Eye (tissue), 1 donor: ENCODE data around the gene PLP1.
"Not testable (repeated sequence)": the region's sequence is repeated elsewhere in the genome, so short reads cannot be mapped to it uniquely, and the experiment has no call there.

Source experiments
- DNase-seq: peaks from one replicate; pipeline ENCODE4 v3.0.0-alpha.2; 2015

Gene PLP1, protein sequence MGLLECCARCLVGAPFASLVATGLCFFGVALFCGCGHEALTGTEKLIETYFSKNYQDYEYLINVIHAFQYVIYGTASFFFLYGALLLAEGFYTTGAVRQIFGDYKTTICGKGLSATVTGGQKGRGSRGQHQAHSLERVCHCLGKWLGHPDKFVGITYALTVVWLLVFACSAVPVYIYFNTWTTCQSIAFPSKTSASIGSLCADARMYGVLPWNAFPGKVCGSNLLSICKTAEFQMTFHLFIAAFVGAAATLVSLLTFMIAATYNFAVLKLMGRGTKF

DNA sequence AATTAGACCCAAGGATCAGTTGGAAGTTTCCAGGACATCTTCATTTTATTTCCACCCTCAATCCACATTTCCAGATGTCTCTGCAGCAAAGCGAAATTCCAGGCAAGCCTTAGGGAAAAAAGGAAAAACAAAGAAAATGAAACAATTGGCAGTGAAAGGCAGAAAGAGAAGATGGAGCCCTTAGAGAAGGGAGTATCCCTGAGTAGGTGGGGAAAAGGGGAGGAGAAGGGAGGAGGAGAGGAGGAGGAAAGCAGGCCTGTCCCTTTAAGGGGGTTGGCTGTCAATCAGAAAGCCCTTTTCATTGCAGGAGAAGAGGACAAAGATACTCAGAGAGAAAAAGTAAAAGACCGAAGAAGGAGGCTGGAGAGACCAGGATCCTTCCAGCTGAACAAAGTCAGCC lies at the start of gene PLP1:
PLP1 (plus strand) TSS at position 295 of the 400 bp plus-strand sequence. CDS start 156 bp downstream, outside the sequence.
- DNase-seq, result no peak

DNA sequence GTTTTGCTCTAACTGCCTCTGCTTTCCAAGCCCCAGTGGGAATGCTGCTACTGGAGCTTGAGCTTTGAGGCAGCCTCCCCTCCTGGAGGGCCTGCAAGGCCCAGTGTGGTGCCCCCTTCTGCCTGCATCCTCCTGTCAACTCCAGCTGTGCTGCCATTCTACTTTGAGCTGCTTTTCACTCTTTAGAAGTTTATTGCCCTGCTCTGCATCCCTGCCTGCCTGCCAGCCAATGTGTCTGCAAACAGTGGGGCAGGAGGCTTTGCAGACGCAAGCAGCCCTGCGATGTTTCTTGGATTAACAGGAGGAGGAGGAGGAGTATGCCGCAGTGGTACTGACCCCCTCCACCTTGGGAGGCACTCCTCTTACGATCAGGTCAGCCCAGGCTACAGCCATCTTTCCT lies 49.5 kb upstream of the PLP1 start:
- DNase-seq, result no peak

DNA sequence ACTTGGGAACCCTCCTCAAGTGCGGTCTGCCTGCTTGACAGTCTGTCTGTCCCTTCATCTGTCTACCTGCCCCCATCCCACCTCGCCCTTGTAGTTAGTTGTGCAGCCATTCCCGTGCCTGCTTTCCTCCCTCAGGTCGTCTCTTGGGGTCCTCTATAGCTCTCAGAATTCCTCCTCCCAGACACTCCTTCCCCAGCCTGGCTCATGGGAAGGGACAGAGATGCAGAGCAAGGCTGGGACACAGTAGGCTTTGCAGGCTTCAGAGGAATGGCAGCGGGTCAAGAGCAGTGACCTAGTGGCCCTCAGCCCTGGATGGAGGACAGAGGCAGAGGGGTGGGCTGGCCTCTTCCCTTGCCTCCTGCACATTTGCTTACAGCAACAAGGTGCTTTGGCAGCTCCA lies 47.6 kb upstream of the PLP1 start:
- no peak for DNase-seq

DNA sequence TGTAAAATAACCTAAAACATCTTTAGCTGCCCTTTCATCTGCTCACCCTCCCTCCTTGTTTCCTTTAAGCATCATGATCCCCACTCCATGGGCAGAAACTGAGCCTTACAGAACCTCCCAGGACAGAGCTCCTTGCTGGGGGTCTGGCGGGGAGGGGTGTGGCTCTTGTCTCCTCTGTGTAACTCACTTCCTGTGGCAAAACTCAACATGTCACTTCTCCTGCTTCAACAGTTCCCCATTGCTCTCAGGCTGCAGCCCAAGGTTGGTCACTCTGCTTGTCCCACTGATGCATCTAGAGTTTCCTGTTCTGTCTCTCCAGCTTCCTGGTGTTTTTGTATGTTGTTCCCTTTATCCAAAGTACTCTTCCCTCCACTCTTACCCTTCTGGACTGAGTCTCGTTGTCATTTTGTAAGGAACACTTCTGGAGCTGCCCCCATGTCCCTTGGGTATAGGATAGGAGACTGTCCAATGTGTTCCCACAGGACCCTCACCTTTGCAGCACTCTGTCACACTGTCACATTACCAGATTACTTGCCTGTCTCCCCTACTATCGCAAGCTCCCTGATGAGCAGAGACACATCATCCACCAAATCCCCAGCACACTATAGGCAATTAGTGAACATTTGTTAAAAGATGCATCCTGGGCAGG lies 46.4 kb upstream of the PLP1 start:
- DNase-seq, result no peak

DNA sequence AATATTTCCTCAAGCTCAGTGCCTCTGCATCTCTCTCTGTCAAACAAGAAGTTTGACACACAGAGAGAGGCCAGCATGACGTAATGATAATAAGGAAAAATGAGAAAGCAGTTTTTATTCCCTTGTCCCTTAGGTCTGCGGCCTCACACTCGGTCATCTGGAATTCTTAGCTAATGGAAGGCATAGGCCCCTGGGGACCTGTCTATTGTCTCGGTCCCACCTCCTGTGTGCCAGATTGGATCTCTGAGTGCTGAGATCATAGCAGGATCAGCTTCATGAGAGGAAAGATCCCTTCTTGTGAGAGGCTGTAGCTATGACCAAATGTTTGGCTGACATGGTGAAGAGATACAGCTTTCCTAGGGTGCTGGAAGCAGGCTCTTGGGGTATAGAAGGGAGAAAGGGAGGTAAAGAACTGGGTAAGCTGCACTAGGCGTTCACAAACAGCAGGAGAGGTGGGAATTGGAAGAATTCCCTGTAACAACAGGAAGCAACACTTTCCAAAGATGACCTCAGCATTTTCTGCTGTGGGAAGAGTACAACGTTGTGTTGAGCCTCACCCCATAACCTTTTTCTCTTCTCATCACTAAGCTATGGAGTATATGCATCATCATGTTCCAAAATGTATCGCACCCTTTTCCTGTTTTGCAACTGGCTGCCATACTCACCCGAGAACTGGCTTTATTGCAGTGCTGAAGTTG lies 45.7 kb upstream of the PLP1 start:
- peak; percentile 73 for DNase-seq

DNA sequence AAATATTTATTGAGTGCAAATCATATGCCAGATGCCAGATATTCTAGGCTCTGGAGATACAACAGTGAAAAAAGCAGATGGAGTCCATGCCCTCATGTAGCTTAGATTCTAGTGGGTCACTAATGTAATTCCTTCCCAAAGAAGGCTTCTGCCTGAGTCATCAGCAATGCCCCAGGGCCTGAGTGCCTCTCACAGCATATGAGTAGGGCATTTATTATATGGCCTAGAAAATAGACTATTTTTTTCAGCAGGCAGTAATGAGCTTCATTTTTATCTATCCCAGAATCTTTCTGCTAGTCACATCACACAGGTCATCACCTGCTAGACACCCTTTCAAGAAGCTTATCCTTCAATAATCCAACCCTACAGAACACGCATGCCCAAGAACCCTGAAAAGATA lies 43.6 kb upstream of the PLP1 start:
- no peak for DNase-seq

DNA sequence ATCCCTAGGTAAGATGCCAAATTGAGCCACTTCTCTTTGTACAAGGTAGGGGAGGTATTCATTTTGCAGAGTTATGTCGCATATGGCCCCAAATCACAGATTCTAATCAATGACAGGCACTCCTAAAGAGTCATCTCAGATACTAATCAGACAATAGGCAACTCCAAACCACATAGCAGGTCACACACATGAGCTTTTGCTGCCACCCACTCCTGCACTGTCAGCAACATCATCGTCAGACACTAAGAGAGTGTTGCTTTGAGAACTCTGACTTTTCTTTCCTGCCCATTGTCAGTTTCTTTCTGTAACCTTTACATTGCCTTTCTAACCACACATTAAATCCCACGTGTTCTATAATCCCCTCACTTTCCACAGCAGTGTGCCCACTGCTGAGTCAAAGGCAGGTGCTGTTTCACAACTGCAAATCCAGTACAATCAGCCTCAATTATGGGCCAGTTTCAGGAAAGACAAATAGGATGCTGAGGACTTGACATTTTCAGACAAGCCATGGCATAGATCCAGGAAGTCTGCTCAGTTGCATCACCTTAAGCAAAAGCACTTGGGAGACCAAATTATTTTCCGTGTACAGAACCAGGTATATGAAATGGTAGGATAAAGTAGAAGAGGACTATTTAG lies 42.4 kb upstream of the PLP1 start:
- DNase-seq, result no peak

DNA sequence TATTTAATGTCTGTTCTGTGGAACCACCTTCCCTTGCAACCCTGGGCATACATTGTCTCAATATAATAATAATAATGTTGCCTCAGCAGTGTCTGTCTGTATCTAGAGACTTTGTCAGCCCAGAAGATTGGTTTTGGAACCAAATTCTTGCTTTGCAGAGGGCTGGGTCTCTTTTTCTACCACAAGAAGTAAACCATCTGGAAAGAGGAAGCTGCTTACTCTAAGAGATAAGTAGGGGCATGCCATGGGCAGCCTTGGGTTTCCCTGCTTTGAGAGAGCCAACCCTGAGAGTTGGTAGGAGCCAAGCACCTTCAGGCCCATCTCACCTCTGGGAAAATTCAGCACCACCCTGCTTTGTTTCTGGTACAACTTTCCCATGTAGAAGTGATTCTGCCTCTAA lies 38.9 kb upstream of the PLP1 start:
- DNase-seq, result no peak

DNA sequence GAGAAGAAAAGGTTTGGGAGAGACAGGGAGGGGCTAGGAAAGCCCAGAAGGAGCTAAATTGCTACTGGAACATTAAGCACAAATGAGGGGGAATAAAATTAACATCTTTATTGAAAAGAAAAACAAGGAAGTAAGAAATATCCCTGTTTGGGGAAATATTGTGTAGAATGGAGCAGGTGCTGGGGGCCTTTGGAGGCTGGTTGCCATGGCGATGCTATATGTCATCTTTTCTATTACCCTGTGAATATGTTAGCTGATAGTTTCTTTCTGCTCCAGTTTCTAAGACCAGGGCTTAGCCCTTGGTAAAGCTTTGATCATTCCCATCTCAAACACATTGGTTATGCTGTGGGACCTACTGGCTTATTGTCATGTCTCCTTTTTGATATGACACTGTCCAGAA lies 37.2 kb upstream of the PLP1 start:
- DNase-seq, result no peak

DNA sequence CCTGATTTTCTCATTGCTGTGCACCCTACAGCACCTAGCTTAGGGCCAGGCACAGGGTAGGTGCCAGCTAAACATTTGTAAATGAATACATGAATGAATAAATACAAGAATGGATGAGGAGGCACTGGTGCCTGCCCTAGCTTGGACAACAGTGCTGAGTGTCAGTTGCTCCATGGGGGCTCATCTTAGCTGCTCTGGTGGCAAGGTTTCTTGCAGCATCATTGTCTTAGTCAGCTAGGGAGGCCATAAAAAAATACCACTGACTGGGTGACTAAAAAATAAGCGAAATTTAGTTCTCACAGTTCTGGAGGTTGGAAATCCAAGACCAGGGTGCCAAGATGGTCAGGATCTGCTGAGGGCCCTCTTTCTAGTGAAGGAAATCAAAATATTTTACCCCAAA lies 34.8 kb upstream of the PLP1 start:
- no peak for DNase-seq

DNA sequence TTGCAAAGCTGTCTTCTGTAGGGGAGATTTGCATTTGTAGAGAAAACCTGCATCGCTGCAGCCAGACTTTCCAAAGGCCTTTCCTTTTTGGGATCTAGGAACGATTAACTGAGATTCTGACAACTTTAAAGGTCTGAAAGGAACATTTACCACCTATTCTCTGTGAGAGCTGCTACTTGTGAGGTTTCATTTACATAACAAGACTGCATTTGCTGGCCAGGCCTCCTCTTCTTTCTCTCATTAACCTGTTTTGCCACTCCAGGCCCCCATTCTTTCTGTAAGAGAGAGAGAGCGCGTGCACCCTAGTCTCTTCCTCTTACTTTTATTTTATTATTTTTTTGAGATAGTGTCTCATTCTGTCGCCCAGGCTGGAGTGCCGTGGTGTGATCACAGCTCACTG lies 34.3 kb upstream of the PLP1 start:
- DNase-seq, result no peak

DNA sequence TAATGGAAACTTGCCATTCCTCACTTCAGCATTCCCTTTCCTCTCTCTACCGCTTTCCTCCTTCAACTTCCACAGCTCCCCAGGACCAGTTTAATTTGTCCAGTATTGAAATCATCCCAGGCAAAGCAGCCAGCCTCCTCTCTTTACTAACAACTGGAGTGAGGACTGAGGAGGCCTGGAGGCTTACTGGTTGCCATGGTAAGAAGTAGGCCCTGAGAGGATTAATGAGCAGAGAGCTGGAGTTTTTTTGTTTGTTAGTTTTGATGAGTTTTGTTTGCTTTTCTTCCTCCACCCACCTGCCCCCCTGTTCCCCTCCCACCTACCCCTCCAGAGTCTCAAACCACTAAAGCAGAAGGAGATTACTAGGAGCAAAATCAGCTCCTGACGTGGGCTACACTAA lies 29.5 kb upstream of the PLP1 start:
- no peak for DNase-seq

DNA sequence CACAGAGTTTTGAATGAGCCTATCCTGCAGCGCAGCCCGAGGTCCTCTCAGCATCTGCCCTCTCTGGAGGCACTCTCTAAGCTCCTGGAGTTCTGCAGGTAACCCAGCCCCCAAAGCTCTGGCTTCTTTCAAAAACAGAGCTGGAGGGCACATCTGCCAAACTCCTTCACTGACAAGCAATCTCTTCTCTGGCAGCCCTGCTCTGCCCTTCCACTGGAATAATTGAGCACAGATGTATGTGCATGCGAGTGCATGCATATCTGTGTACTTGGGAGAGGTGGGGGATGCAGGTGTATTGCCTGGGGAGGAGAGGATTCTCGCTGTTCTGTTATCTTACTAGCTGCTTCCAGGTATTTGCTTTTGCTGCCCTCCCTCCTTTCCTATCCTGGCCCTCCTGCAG lies 22.2 kb upstream of the PLP1 start:
- no peak for DNase-seq

DNA sequence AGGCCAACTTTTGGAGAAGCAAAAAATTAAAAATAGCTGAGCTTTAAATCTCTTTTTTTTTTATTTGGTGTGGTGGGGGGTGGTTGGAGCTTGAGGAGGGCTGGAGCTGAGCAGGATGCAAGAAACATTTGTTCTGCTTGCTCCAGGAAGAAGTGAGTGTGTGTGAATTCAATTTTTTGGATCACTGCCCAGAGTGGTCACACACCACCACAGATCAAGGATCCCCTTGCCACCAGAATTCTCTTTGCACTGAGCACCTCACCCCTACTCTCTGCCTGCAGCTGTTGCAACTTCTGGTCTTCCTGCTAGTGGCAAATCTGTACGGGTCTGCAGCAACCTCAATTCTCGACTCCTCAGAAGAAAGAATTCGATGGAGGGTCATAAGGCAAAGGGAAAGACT lies 19.9 kb upstream of the PLP1 start:
- no peak for DNase-seq

DNA sequence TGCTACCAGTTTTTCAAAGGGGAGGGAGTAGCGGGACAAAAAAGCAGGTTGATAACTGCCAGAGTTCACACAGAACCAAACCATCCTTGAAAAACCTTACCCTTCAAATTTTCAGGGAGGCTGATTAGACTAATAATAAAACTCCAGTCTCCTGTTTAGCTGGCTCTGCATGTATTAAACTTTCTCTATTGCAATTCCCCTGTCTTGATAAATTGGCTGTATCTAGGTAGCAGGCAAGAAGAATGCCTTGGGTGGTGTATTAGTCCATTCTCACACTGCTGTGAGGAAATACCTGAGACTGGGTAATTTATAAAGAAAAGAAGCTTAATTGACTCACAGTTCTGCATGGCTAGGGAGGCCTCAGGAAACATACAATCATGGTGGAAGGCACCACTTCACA lies 18.1 kb upstream of the PLP1 start:
- no peak for DNase-seq

DNA sequence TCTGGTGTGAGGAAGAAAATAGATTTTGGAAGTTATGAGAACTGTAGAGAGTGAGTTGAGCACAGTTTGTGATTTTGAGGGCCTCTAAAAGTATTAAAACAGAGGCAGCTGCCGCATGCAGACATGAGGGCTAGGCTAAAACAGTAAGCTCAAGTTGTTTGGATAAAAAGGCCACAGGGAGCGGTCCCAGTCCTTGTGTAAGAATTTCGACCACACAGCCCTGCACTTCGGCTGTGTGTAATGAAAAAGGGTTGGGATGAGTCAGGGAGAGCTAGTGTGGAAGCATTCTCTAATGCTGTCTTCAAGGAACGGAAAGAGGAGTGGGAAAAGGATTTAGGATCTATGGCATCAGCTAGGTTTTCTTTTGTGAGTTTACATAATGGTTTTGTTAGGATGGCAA lies 13.1 kb upstream of the PLP1 start:
- not testable (repeated sequence) for DNase-seq

DNA sequence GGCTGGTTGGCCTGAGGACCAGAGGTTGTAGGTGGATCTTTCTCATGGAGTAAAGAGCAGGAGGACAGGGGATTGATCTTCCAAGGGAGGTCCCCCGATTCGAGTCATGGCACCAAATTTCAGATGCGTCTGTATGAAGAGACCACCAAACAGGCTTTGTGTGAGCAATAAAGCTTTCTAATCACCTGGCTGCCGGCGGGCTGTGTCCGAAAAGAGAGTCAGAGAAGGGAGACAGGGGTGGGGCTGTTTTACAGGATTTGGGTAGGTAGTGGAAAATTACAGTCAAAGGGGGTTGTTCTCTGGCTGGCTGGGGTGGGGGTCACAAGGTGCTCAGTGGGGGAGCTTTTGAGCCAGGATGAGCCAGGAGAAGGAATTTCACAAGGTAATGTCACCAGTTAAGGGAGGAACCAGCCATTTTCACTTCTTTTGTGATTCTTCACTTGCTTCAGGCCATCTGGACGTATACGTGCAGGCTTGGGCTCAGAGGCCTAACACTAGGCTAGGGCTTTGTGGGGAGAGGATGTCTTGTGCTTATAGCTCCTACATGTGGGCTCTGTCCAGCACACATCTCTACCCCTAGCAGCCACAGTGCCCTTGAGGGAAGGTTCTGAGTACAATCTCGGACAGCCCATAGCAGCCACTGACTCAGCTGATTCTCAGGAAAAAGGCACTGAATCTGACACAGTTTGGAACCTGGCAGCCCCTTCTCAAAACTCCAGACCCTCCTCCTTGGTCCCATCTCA lies 9.7 kb upstream of the PLP1 start:
- DNase-seq, result not testable (repeated sequence)

DNA sequence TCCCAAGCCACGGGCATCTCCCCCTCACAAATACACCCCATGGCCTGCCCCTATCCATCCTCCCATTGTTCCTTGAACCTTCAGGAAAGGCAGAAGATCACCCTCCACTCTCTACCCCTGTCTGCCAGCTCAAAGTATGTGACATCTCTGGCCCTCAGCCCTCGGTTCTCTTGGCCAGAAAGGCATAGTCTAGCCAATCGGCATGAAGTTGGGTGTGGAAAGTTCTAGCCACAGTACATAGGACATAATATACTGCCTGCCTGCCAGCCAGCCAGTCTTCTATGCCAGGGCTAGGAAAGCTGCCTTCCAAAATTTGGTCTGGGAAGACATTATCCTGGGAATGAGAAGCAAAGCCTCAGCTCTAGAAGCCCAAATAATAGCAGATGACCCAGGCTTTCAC lies 3.2 kb upstream of the PLP1 start:
- no peak for DNase-seq

DNA sequence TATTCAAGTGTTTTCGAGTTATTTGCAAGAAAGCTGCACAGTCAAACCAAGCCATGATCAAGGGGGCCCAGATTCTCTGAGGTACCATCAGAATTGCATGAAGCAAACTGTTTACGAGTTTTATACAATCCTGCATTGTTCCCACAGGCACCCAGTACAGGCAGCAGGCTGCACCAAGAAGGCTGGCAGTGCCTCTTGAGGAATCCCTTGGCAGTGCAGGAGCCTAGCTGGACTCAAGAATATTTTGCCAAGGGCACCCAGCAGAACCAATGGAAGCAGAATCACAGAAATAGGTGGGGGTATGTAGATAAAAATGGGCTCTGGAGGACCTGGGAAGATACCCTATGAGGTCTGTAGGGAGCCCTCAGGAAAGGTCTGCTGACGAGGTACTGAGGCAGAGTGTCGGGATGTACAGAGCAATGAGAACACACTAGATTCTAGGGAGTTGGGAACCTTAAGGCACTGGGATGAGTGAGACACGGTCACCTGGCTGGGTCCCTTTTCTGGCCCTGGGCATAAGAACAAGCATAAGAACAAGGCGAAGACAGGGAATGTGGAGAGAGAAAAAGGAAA lies 2.5 kb upstream of the PLP1 start:
- no peak for DNase-seq

DNA sequence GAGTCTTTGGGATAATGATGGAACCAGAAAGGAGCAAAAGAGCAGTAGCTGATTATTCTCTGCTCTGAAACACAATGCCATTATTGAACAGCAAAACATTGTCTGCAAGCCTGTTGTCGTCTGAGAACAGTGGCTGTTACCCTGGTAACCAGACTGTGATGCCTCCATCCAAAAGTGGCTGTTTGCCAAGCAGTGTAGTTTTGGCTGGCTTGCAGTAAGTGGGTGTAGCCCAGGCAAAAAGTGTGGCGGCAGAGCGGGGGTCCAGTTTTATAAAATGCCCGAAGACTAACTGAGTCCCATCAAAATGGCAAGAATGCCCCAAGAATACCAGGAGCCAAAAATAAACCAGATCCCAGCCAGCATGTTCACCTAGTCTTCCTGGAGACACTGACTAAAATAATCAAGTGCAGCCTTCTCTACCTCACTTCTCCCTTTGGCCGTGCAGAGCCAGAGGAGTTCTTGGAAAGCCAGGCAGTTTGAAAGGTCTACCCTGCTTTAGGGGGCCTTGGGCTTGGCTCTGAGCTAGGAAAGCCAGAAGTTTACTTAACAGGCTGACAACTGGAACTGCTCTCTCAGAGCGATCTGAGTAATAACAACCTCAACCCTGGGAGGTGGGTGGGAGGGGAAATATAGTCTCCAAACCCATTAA lies 2.6 kb downstream of the PLP1 start:
- DNase-seq, result peak; percentile 60

DNA sequence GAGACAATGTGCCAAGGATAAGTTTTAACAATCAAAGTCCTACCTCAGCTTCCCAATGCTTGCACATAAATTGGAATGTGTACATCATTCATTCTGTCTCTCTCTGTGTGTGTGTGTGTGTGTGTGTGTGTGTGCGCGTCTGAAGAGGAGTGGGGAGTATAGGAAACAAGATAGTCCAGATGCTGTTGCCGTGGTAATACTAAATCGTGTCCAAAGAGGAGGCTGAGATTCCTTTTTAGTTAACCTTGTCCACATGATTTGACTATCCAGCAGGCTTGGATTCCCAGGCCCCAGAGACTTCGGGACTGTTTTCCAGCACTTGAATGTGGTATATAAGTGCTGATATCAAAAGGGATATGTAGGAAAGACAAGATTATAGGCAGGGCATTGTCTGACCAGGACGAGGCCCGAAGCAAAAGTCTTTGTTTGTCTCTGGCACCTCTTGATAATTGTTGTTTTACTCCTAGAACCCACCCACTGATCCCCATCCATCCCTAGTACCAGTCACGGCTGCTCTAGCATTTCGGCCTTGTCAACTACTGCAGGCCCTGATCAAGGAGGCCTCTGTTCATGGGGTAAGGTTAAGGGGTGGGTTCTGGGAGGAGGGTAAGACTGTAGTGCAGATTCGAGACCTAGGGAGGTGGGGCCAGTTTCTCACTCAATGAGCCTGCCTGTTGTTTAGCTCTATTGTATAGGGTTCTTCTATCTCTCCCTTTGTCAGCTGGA lies 3.9 kb downstream of the PLP1 start:
- no peak for DNase-seq

DNA sequence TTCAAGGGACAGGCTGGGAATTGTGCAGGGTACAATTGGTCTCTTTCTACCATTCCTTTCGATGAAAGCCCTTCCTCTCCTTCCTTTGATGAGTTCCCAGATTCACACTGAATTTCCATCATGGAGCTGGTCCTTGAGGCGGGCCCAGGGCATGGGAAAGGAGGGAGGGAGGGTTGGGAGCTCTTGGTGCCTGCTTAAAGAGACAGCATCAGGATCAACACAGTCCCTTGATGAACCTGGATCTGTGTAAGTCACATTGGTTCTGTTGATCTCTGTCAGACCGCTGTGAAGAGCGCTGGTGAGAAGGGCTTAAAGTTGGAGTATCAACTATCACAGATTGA lies 4.4 kb downstream of the PLP1 start:
- DNase-seq, result no peak
